ENCODE measurements around the gene SRP72.

Gene SRP72

DNA sequence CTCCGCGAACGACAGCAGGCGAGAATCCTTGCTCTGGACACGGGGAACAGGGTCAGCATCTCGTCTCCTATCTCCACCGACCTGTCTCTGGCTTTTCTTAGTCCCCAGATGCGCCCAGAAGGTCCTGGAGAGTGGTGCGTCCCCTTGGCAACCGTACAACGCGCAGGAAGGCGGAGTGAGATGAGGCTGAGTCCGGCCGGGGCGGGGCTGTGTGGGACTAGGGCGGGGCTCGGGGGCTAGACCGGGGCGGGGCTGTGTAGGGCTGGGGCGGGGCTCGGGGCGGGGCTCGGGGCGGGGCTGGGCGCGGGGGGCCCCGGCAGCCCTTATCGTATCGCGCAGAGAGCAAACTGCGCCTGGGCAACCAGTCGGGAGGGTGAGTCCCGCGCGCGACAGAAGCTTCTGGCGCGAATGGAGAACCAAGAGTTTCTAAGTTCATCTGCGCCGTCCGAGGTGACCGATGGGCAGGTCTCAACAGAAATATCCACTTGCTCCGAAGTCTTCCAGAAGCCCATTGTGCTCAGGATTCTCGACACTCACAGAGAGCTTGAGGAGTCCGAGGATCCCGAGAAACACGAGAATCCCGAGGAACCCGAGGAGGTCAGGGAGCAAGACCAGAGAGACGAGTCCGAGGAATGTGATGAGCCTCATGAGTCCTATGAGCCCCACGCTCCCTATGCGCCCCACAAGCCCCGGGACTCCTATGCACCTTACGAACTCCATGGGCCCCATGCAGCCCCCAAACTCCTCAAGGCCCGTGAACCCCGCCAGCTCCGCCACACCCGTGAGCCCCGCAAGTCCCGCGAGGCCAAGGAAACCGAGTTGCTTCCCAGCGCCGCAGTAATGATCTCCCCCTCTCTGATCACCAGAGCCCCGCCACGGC is 63.1 kb downstream of the SRP72 start:
- DNase-seq (ENCODE audit: low read depth): peak; percentile 58
- H3K4me3 ChIP-seq (ENCODE audit: low read length): peak overlapping the region; percentile 70

DNA sequence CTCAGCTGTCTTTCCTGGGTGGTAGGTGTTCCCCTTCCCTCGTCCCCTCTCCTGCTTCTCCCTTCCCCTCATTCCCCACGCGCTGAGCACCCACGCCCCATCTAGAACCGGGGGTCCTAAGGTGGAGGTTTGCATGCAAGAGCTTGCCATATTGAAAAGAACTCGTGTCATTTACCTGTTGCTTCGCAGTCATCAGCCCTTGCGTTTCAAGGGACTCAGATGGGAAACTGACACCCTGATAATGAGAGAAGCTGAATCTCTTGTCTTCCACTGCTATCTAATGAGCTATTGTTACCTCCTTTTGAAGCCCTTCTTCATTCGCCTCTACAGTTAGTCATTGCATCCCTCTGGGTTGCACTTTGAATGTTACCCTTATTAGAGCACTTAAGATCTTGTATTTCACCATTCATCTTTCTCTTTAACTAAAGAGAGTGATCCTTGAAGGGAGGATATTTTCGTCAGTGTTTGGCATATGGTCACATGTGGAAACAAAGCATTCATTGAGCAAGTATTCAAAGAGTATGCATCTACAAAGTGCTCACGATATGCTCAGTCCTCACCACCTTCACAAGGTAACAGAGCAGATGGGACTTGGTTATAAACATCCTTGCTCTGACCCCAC is 63.8 kb downstream of the SRP72 start:
- DNase-seq (ENCODE audit: low read depth): no peak
- TF ChIP-seq, protein P1, sequence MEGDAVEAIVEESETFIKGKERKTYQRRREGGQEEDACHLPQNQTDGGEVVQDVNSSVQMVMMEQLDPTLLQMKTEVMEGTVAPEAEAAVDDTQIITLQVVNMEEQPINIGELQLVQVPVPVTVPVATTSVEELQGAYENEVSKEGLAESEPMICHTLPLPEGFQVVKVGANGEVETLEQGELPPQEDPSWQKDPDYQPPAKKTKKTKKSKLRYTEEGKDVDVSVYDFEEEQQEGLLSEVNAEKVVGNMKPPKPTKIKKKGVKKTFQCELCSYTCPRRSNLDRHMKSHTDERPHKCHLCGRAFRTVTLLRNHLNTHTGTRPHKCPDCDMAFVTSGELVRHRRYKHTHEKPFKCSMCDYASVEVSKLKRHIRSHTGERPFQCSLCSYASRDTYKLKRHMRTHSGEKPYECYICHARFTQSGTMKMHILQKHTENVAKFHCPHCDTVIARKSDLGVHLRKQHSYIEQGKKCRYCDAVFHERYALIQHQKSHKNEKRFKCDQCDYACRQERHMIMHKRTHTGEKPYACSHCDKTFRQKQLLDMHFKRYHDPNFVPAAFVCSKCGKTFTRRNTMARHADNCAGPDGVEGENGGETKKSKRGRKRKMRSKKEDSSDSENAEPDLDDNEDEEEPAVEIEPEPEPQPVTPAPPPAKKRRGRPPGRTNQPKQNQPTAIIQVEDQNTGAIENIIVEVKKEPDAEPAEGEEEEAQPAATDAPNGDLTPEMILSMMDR (conservative IDR thresholded peaks at IDR 0.05; ENCODE audit: low read length): no peak
- H3K4me3 ChIP-seq (ENCODE audit: low read length): peak overlapping the region; percentile 70

More for the DNA sequence above, 63.1 kb downstream of the SRP72 start:
- TF ChIP-seq, protein P1 (conservative IDR thresholded peaks at IDR 0.05; ENCODE audit: low read length): no peak

DNA sequence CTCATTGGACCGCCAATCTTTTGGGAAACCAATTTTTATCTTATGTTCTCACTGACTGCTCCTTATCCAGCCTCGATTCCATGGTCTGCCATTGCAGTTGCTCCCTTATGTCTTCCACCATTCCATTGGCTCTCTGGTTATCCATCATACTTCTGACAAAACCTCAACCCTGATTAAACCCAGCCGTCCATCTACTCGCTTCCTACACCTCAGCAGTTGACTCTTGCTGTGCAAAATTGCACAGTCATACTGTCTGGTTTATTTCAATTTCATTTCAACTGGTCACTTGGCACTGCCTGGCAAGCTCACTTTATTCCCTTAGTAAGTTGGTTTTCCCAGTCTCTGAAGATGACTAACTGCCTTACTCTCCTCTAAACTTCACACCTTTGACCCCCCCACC is 64.4 kb downstream of the SRP72 start:
- no peak for DNase-seq (ENCODE audit: low read depth)
- H3K4me3 ChIP-seq (ENCODE audit: low read length): no peak overlapping the region
- TF ChIP-seq, protein P1 (conservative IDR thresholded peaks at IDR 0.05; ENCODE audit: low read length): no peak

DNA sequence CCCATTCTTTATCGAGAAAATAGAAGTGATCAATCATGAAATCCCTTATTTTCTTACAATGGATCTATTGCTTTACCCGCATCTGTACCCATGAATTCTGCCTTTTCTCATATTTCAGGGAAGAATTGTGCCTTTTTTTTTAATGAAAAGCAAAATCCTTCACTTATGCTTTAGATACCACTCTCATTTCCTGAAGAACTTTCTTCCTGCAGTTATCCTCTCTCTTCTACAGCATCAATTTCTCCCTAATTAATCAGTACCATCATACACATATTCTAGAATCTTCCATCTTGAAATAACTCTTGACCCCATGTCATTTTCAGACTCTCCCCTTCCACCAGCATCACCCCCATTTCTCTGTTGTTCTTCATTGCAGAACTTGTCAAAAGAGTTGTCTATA is 64.8 kb downstream of the SRP72 start:
- DNase-seq (ENCODE audit: low read depth): no peak

DNA sequence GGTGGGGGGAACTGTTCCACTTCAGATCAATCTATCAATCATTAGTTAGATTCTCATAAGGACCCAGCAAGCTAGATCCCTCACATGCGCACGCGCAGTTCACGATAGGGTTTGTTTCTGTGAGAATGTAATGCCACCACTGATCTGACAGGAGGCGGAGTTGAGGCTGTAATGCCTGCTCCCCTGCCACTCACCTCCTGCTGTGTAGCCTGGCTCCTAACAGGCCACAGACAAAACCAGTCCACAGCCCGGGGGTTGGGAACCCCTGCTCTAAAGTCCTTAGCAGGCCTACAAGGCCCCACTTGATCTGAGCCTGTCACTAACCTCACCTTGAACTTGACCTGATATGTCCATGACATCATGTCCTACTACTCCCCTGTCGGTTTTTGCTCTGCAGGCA is 68.5 kb downstream of the SRP72 start:
- H3K4me3 ChIP-seq (ENCODE audit: low read length): no peak overlapping the region
- TF ChIP-seq, protein P1 (conservative IDR thresholded peaks at IDR 0.05; ENCODE audit: low read length): no peak
- DNase-seq (ENCODE audit: low read depth): no peak

More for the DNA sequence above, 64.8 kb downstream of the SRP72 start:
- H3K4me3 ChIP-seq (ENCODE audit: low read length): no peak overlapping the region
- TF ChIP-seq, protein P1 (conservative IDR thresholded peaks at IDR 0.05; ENCODE audit: low read length): no peak

DNA sequence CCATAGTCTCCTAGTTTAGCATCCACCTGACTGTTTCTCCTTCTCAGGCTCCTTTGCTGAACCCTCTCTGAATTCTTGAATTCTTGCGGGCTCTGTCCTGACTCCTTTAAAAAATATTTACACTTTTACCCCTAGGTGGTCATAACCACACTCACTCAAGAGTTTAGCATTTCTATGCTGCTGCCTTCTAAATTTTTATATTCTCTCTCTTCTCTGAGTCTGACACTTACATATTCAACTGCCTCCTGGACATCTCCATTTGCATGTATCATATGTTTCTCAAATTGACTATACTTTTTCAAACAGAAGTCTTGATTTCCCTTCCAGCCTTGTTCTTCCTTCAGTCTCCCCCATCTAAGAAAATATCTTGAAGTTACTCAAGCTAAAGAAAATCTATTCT is 69.7 kb downstream of the SRP72 start:
- no peak overlapping the region for H3K4me3 ChIP-seq (ENCODE audit: low read length)
- no peak for DNase-seq (ENCODE audit: low read depth)
- TF ChIP-seq, protein P1 (conservative IDR thresholded peaks at IDR 0.05; ENCODE audit: low read length): no peak

DNA sequence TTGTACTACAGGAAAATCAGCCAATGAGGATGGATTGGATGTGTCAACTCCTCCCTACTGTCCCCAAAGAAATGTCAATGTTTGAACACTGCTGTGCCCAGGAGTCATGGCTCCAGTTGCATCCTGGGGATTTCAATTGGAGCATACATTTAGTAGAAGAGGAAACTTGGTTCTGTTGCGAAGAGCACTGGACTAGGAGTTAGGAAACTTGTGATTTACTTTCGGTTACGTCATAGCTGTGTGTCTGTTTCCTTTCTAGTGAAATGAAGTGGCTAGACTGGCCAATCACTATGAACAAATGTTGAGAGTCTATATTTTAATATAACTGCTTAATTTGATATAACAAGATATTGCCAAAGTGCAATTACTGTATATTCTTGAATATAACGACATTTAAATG is 73.4 kb downstream of the SRP72 start:
- DNase-seq (ENCODE audit: low read depth): no peak
- H3K4me3 ChIP-seq (ENCODE audit: low read length): no peak overlapping the region
- TF ChIP-seq, protein P1 (conservative IDR thresholded peaks at IDR 0.05; ENCODE audit: low read length): no peak

Measured in AG10803 (cell line).